Duodenal mucosa (tissue), 2 donors: ENCODE results near the gene SOST.

Experiments
- H3K27ac ChIP-seq: one replicate; pipeline ENCODE4 v1.7.0; 2013; ENCODE audit warnings: low read depth, low read length
- H3K27me3 ChIP-seq, 2 donors: one replicate each; pipeline ENCODE4 v1.7.0; 2013; ENCODE audit warnings: low read length in 2 of 2, control low read depth in 1 of 2; ENCODE audit not compliant: insufficient read depth in 2 of 2, control insufficient read depth in 1 of 2
- H3K36me3 ChIP-seq, 2 donors: one replicate each; pipeline ENCODE4 v1.7.0; 2013; ENCODE audit warnings: low read length in 2 of 2, control low read depth in 1 of 2; ENCODE audit not compliant: insufficient read depth in 2 of 2, control insufficient read depth in 1 of 2
- H3K4me1 ChIP-seq, 2 donors: one replicate each; pipeline ENCODE4 v1.7.0; 2013; ENCODE audit warnings: low read length in 2 of 2, control low read depth in 1 of 2; ENCODE audit not compliant: insufficient read depth in 2 of 2, control insufficient read depth in 1 of 2
- H3K4me3 ChIP-seq, 2 donors: one replicate each; pipeline ENCODE4 v1.7.0; 2013; ENCODE audit warnings: low read length in 2 of 2, low read depth in 1 of 2
- H3K9ac ChIP-seq, 2 donors: one replicate each; pipeline ENCODE4 v1.7.0; 2013; ENCODE audit warnings: low read length in 2 of 2, low read depth in 1 of 2
- H3K9me3 ChIP-seq, 2 donors: one replicate each; pipeline ENCODE4 v1.7.0; 2013; ENCODE audit warnings: low read length in 2 of 2, control low read depth in 1 of 2; ENCODE audit not compliant: control insufficient read depth in 1 of 2

Gene SOST

GRCh38 chr17:43767713-43768059 is 9.1 kb upstream of the SOST start:
- Histone ChIP-seq H3K9ac (no peak overlapping the region), H3K27ac (no peak overlapping the region), H3K9me3 (no peaks in the 10 kb centered on the region), H3K4me1 (peaks cover 5 to 13% of the 10 kb centered on the region in 2 donors), H3K27me3 (no peaks in the 10 kb centered on the region), H3K36me3 (peaks cover 23 to 48% of the 10 kb centered on the region in 2 donors), H3K4me3 (no peak overlapping the region)

DNA sequence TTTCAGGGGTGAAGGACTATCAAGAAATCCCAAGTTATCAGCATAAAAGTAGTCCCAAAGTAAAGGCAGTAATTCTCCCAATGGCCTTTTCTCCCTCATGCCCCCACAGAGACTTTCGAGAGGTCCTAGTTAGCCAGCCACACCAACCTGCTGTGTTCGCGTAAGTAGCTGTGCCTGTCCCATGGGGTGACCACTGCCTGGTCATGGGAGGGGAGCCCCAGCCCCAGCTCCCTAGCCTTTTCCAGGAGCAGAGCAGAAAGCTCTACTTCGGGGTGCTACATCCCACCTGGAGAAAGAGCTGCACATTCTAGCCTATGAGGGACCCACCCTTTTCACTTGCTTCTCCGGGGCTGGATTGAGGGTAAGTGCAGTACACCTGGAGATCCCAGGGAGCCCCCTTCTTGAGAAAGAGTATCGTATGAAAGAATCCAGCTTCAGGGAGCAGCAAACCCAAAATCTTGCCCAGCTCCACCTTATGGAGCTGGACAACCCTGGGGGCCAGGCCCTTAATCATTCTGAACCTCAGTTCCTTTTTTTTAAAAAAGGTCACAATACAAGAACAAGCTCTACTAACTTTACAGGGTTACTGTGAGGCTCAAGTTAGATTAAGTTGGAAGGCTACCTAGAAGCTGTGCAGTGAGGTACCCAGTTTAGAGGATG is 8.6 kb upstream of the SOST start:
- Histone ChIP-seq H3K4me1 (peaks cover 0 to 8% of the 10 kb centered on the region in 2 donors), H3K27ac (no peak overlapping the region), H3K9me3 (no peaks in the 10 kb centered on the region), H3K27me3 (no peaks in the 10 kb centered on the region), H3K4me3 (no peak overlapping the region), H3K36me3 (peaks cover 18 to 43% of the 10 kb centered on the region in 2 donors), H3K9ac (no peak overlapping the region)

- Histone ChIP-seq H3K36me3 (peaks cover 17 to 38% of the 10 kb centered on the region in 2 donors), H3K9ac (no peak overlapping the region), H3K4me3 (no peak overlapping the region), H3K9me3 (no peaks in the 10 kb centered on the region), H3K27ac (no peak overlapping the region), H3K27me3 (no peaks in the 10 kb centered on the region), H3K4me1 (peaks cover 0 to 7% of the 10 kb centered on the region in 2 donors)
These were observed 7.9 kb upstream of the SOST start for GRCh38 chr17:43766413-43767052.

DNA sequence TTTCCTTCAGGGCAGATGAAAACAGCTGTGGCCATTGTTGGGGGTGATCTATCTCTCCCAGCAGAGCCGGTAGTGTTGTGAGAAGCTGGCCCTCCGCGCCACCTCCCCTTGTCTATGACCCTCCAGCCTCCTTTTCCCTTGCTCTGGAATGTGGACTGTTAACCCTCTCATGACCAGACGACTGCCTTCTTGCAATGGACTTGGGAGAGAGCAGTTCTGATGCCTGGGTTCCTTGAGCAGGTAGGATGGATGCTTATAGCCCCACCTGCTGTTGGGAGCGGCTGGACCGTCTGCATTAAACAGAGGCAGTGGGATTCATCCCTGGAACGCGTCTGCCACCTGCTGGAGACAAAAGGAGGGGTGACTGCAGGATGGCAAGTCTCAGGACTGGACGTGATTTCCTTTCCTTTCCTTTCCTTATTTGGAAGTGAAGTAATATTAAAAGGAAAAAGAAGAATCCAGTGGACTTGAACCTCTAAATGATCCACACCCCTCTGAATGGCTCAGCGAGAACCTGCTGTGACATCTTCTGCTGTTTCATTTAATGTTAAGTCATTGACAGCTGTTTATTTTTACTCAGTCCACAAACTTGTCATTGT is 1.8 kb upstream of the SOST start:
- H3K27me3 ChIP-seq: peaks cover 14 to 21% of the 10 kb centered on the region in 2 donors
- no peaks in the 10 kb centered on the region for H3K9me3 ChIP-seq
- H3K27ac ChIP-seq: no peak overlapping the region
- H3K4me1 ChIP-seq: peaks cover 0 to 4% of the 10 kb centered on the region in 2 donors
- no peak overlapping the region for H3K9ac ChIP-seq
- H3K4me3 ChIP-seq: no peak overlapping the region
- no peaks in the 10 kb centered on the region for H3K36me3 ChIP-seq

GRCh38 chr17:43759836-43760235 is 1.2 kb upstream of the SOST start:
- H3K9ac ChIP-seq: no peak overlapping the region
- H3K4me3 ChIP-seq: no peak overlapping the region
- peaks cover 18 to 23% of the 10 kb centered on the region in 2 donors for H3K27me3 ChIP-seq
- no peaks in the 10 kb centered on the region for H3K36me3 ChIP-seq
- no peaks in the 10 kb centered on the region for H3K9me3 ChIP-seq
- peaks cover 0 to 4% of the 10 kb centered on the region in 2 donors for H3K4me1 ChIP-seq
- H3K27ac ChIP-seq: no peak overlapping the region

DNA sequence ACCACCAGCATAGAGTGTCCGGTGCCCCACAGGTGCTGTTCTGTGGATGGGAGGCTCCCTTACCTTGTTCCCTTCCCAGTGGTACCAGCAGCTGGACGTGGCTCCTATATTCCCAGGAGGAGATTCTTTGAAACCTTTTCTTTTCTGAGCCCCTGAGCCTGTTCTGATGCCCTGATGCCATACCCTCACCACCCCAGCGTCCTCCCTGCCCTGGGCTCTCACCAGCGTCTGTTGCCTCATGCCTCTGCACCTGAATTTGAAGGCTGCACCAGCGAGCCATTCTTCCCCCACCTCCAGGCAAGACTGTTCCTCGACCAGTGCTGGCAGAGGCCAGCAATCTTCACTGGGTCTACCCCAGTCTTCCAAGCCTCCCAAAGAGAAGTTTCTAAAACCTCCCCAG is 505 bp downstream of the SOST start:
- peaks cover 0 to 4% of the 10 kb centered on the region in 2 donors for H3K4me1 ChIP-seq
- H3K9ac ChIP-seq: no peak overlapping the region
- no peaks in the 10 kb centered on the region for H3K36me3 ChIP-seq

GRCh38 chr17:43757171-43757660 is 1.4 kb downstream of the SOST start:
- H3K27me3 ChIP-seq: peaks cover 26 to 31% of the 10 kb centered on the region in 2 donors
- H3K36me3 ChIP-seq: no peaks in the 10 kb centered on the region
- H3K4me3 ChIP-seq: no peak overlapping the region
- H3K4me1 ChIP-seq: peaks cover 0 to 4% of the 10 kb centered on the region in 2 donors
- no peaks in the 10 kb centered on the region for H3K9me3 ChIP-seq
- no peak overlapping the region for H3K9ac ChIP-seq
- H3K27ac ChIP-seq: no peak overlapping the region

More for the DNA sequence above, 505 bp downstream of the SOST start:
- Histone ChIP-seq H3K27ac (no peak overlapping the region), H3K9me3 (no peaks in the 10 kb centered on the region), H3K27me3 (peaks cover 26 to 31% of the 10 kb centered on the region in 2 donors), H3K4me3 (no peak overlapping the region)

- Histone ChIP-seq H3K9me3 (no peaks in the 10 kb centered on the region), H3K27me3 (peaks cover 26 to 36% of the 10 kb centered on the region in 2 donors), H3K36me3 (no peaks in the 10 kb centered on the region), H3K4me1 (peaks cover 0 to 4% of the 10 kb centered on the region in 2 donors), H3K27ac (no peak overlapping the region), H3K9ac (no peak overlapping the region), H3K4me3 (no peak overlapping the region)
These were observed 2.4 kb downstream of the SOST start for GRCh38 chr17:43756201-43756600.

DNA sequence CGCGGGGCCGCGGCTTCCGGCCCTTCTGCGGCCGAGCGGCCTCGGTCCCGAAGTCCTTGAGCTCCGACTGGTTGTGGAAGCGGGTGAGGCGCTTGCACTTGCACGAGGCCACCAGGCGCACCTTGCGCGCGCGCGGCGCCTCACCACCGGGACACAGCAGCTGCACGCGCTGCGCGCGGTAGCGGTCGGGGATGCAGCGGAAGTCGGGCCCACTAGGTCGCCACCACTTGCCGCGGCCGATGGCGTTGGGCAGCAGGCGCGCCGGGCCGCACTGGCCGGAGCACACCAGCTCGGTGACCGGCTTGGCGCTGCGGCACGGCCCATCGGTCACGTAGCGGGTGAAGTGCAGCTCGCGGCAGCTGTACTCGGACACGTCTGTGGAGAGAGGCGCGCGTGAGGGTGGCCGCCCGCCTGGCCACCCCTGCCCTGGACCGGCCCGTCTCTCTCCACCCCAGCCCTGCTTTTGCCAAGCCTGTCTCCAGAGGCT is 3.2 kb downstream of the SOST start:
- H3K4me3 ChIP-seq: no peak overlapping the region
- H3K9me3 ChIP-seq: no peaks in the 10 kb centered on the region

DNA sequence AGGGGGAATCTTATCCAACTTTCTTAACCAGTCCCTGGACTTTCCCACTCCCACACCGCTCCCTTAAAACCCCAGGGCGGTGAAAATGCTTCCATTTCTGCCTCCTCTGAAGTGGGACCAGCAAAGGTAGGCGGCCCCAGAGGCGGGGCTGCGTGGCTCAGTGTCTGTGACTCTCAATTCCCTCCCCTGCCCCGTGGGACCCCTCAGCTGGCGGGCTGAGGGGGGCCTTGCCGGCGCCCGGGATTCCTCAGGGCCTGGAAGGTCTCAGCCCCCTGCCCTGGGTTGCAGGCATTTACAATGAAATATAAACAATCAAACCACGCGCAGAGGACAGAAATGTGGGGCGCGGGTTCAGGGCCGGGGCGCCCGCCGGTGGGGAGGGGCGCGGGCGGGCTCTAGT is 3.6 kb downstream of the SOST start:
- Histone ChIP-seq H3K4me1 (no peaks in the 10 kb centered on the region), H3K36me3 (no peaks in the 10 kb centered on the region), H3K9me3 (no peaks in the 10 kb centered on the region), H3K27ac (no peak overlapping the region), H3K9ac (no peak overlapping the region), H3K4me3 (no peak overlapping the region), H3K27me3 (peaks cover 26 to 36% of the 10 kb centered on the region in 2 donors)

More for the DNA sequence above, 3.2 kb downstream of the SOST start:
- Histone ChIP-seq H3K27me3 (peaks cover 26 to 36% of the 10 kb centered on the region in 2 donors), H3K9ac (no peak overlapping the region), H3K36me3 (no peaks in the 10 kb centered on the region), H3K4me1 (no peaks in the 10 kb centered on the region), H3K27ac (no peak overlapping the region)
